Dendritic cell treated with granulocyte-macrophage colony-stimulating factor and Interleukin-4, amounts not matched to agents 40 ng/mL and 50 ng/mL, for 4 days (primary cell): ENCODE measurements around the gene FBXO9.

ENCODE experiments used
- H3K27ac Mint-ChIP-seq: one replicate; pipeline ENCODE4 v1.8.0; 2022; ENCODE audit warnings: mild to moderate bottlenecking, mixed read lengths
- H3K27me3 Mint-ChIP-seq: one replicate; pipeline ENCODE4 v1.8.0; 2022; ENCODE audit warnings: mild to moderate bottlenecking, mixed read lengths
- H3K36me3 Mint-ChIP-seq: one replicate; pipeline ENCODE4 v1.8.0; 2022; ENCODE audit warnings: low read depth, mixed read lengths
- H3K4me1 Mint-ChIP-seq: one replicate; pipeline ENCODE4 v1.8.0; 2022; ENCODE audit warnings: low read depth, mixed read lengths
- H3K4me3 Mint-ChIP-seq: one replicate; pipeline ENCODE4 v1.8.0; 2022; ENCODE audit warnings: mild to moderate bottlenecking, moderate library complexity, mixed read lengths
- H3K9me3 Mint-ChIP-seq: one replicate; pipeline ENCODE4 v1.8.0; 2022; ENCODE audit warnings: mixed read lengths
- intact Hi-C: fragments of 100-400 bp; cut with micrococcal nuclease; formaldehyde crosslinking; loops from one replicate; pipeline ENCODE4 v1.15.0; 2022

The FBXO9 gene

GRCh38 chr6:53144802-53145201, 79.6 kb downstream of the FBXO9 start:
- Mint-ChIP-seq H3K4me1 (peaks cover 19% of the 10 kb centered on the region), H3K9me3 (no peaks in the 10 kb centered on the region), H3K4me3 (no peak overlapping the region), H3K27me3 (peaks cover 1% of the 10 kb centered on the region), H3K36me3 (no peaks in the 10 kb centered on the region), H3K27ac (no peak overlapping the region)
- intact Hi-C loops: no loop called here

- H3K36me3 Mint-ChIP-seq: no peaks in the 10 kb centered on the region
- no peak within 1 kb of the TSS for H3K27ac Mint-ChIP-seq
- peaks cover 6% of the 10 kb centered on the region for H3K4me1 Mint-ChIP-seq
- intact Hi-C loops: no loop called here
- H3K9me3 Mint-ChIP-seq: no peaks in the 10 kb centered on the region
- no peak within 1 kb of the TSS for H3K4me3 Mint-ChIP-seq
- peaks cover 12% of the 10 kb centered on the region for H3K27me3 Mint-ChIP-seq
These were observed 83.5 kb downstream of the FBXO9 start, which contains the start of gene GCM1 for GRCh38 chr6:53148684-53149083. TSS of gene GCM1 (minus strand) at chr6:53148841. CDS start at chr6:53145632, 3,209 bp downstream.
